GM12878 (cell line): Measurements from ENCODE around the gene KATNA1. TPM values are rescaled to one million over a fixed set of nuclear protein-coding genes. Genes with fewer than 3 reads are reported as not detected.
A peak's percentile ranks its signal among the peaks of the same experiment; 100 is the strongest.

ENCODE experiments used
- ATF2 ChIP-seq: IDR thresholded peaks from 2 replicates; pipeline ENCODE4 v1.6.1; 2012; ENCODE audit warnings: low read length, inconsistent platforms
- BCL11A ChIP-seq: IDR thresholded peaks from 2 replicates; pipeline ENCODE4 v1.6.1; 2011; ENCODE audit warnings: low read depth, low read length
- CREB1 ChIP-seq: IDR thresholded peaks from 2 replicates; pipeline ENCODE4 v1.6.1; 2012; ENCODE audit warnings: low read depth, mild to moderate bottlenecking, inconsistent platforms
- EP300 ChIP-seq, 2 experiments: fragments of 150-350 bp in 1 of 2; IDR thresholded peaks; 2 replicates each; pipeline ENCODE4 v1.6.1; 2011 to 2012; ENCODE audit warnings: low read depth in 2 of 2, low read length in 2 of 2, borderline replicate concordance in 1 of 2, improper control_type of control experiment in 1 of 2, inconsistent platforms in 1 of 2; ENCODE audit not compliant: control insufficient read depth in 1 of 2
- IRF3 ChIP-seq: fragments of 450-650 bp; IDR thresholded peaks from 2 replicates; pipeline ENCODE4 v1.6.1; 2014; ENCODE audit warnings: mild to moderate bottlenecking
- POLR2AphosphoS5 ChIP-seq: IDR thresholded peaks from 2 replicates; pipeline ENCODE4 v1.6.1; 2011; ENCODE audit warnings: mild to moderate bottlenecking, low read length, inconsistent platforms
- TBL1XR1 ChIP-seq: IDR thresholded peaks from 2 replicates; pipeline ENCODE4 v1.6.1; 2012; ENCODE audit warnings: low read depth, low read length, improper control_type of control experiment
- WRNIP1 ChIP-seq: IDR thresholded peaks from 2 replicates; pipeline ENCODE4 v1.6.1; 2011; ENCODE audit warnings: low read depth, low read length, improper control_type of control experiment, borderline replicate concordance
- ZNF384 ChIP-seq: IDR thresholded peaks from 2 replicates; pipeline ENCODE4 v1.6.1; 2012; ENCODE audit warnings: low read depth, mild to moderate bottlenecking, low read length, improper control_type of control experiment, borderline replicate concordance
- ZNF687 ChIP-seq: fragments of 450-650 bp; IDR thresholded peaks from 2 replicates; pipeline ENCODE4 v1.6.1; 2017; ENCODE audit warnings: mild to moderate bottlenecking, moderate library complexity
- polyA plus RNA-seq, 11 experiments: library from polyadenylated mRNA; depleted of rRNA in 4 of 11; unstranded in 6 of 11; stranded (reverse) in 5 of 11; fragments of >200 nt; fragmentation: Nextera tagmentation in 4 of 11; fragmentation: Illumina TruSeq in 1 of 11; extraction: Ambion mirVana in 4 of 11; extraction: Trizol in 1 of 11; gene quantifications; 1 replicate in 1 of 11; 2 replicates in 10 of 11; pipeline versions ENCODE4 v1.2.1 to v1.2.3, GENCODE V29; 2011 to 2016; ENCODE audit warnings: inconsistent platforms in 2 of 11, missing spikeins in 2 of 11, low read depth in 1 of 11
- total RNA-seq, 4 experiments: library from RNA; depleted of rRNA in 3 of 4; stranded (reverse); fragments of >200 nt in 3 of 4; fragmentation: Illumina TruSeq in 1 of 4; extraction: Trizol in 1 of 4; gene quantifications; 2 replicates each; pipeline versions ENCODE4 v1.2.1 to v1.2.3, GENCODE V29; 2013 to 2021
- TF ChIP-seq, protein P1 (sequence below): IDR thresholded peaks from 2 replicates; pipeline ENCODE4 v1.6.1; 2012; ENCODE audit warnings: improper control_type of control experiment, low read depth, low read length; ENCODE audit not compliant: insufficient replicate concordance
- TF ChIP-seq, protein P2 (sequence below): fragments of 450-650 bp; formaldehyde crosslinking; IDR thresholded peaks from 2 replicates; pipeline ENCODE4 v1.4.0; 2020; ENCODE audit warnings: mild to moderate bottlenecking, moderate library complexity

KATNA1 gene
- total and polyA plus RNA-seq, 10 of the 15 experiments (the other 5 are each of a cell fraction or from before 2014, with no cell fraction given), result 15.4 to 35.3 (median 25.1) TPM

GRCh38 chr6:149545754-149546471 is 102.6 kb downstream of the KATNA1 start, which contains the start of gene PPIL4 (continued):
- TF ChIP-seq ZNF687 (peak; percentile 68; the same call in 1 of the 2 replicates), CREB1 (peak; percentile 100), WRNIP1 (no peak), POLR2AphosphoS5 (peak; percentile 82), BCL11A (no peak), IRF3 (no peak), TBL1XR1 (peak; percentile 58; the same call in 1 of the 2 replicates), ATF2 (no peak), ZNF384 (no peak), EP300 (IDR thresholded peaks at IDR 0.05; ENCODE audit: borderline replicate concordance in 1 of 2, control insufficient read depth in 1 of 2, low read depth in 2 of 2, low read length in 2 of 2) (0 out of 4 replicates have a peak, but pooled peaks of 1 of the 2 experiments have one; percentile 21)
- TF ChIP-seq, protein P1, sequence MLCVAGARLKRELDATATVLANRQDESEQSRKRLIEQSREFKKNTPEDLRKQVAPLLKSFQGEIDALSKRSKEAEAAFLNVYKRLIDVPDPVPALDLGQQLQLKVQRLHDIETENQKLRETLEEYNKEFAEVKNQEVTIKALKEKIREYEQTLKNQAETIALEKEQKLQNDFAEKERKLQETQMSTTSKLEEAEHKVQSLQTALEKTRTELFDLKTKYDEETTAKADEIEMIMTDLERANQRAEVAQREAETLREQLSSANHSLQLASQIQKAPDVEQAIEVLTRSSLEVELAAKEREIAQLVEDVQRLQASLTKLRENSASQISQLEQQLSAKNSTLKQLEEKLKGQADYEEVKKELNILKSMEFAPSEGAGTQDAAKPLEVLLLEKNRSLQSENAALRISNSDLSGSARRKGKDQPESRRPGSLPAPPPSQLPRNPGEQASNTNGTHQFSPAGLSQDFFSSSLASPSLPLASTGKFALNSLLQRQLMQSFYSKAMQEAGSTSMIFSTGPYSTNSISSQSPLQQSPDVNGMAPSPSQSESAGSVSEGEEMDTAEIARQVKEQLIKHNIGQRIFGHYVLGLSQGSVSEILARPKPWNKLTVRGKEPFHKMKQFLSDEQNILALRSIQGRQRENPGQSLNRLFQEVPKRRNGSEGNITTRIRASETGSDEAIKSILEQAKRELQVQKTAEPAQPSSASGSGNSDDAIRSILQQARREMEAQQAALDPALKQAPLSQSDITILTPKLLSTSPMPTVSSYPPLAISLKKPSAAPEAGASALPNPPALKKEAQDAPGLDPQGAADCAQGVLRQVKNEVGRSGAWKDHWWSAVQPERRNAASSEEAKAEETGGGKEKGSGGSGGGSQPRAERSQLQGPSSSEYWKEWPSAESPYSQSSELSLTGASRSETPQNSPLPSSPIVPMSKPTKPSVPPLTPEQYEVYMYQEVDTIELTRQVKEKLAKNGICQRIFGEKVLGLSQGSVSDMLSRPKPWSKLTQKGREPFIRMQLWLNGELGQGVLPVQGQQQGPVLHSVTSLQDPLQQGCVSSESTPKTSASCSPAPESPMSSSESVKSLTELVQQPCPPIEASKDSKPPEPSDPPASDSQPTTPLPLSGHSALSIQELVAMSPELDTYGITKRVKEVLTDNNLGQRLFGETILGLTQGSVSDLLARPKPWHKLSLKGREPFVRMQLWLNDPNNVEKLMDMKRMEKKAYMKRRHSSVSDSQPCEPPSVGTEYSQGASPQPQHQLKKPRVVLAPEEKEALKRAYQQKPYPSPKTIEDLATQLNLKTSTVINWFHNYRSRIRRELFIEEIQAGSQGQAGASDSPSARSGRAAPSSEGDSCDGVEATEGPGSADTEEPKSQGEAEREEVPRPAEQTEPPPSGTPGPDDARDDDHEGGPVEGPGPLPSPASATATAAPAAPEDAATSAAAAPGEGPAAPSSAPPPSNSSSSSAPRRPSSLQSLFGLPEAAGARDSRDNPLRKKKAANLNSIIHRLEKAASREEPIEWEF, result no peak
- TF ChIP-seq, protein P2, sequence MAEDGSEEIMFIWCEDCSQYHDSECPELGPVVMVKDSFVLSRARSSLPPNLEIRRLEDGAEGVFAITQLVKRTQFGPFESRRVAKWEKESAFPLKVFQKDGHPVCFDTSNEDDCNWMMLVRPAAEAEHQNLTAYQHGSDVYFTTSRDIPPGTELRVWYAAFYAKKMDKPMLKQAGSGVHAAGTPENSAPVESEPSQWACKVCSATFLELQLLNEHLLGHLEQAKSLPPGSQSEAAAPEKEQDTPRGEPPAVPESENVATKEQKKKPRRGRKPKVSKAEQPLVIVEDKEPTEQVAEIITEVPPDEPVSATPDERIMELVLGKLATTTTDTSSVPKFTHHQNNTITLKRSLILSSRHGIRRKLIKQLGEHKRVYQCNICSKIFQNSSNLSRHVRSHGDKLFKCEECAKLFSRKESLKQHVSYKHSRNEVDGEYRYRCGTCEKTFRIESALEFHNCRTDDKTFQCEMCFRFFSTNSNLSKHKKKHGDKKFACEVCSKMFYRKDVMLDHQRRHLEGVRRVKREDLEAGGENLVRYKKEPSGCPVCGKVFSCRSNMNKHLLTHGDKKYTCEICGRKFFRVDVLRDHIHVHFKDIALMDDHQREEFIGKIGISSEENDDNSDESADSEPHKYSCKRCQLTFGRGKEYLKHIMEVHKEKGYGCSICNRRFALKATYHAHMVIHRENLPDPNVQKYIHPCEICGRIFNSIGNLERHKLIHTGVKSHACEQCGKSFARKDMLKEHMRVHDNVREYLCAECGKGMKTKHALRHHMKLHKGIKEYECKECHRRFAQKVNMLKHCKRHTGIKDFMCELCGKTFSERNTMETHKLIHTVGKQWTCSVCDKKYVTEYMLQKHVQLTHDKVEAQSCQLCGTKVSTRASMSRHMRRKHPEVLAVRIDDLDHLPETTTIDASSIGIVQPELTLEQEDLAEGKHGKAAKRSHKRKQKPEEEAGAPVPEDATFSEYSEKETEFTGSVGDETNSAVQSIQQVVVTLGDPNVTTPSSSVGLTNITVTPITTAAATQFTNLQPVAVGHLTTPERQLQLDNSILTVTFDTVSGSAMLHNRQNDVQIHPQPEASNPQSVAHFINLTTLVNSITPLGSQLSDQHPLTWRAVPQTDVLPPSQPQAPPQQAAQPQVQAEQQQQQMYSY (CRISPR knock-in tag), result no peak
